RWPE1 (cell line): ENCODE measurements around the gene ROS1.

ENCODE experiments used
- CTCF ChIA-PET: fragments of 350-600 bp; sonication (Branson Sonifier 250); formaldehyde crosslinking; extraction: SDS; loops from one replicate; lab custom pipeline; 2021; lab: Yijun Ruan, JAX
- POLR2A ChIA-PET: fragments of 400-600 bp; formaldehyde crosslinking; extraction: SDS; loops from one replicate; lab custom pipeline; 2020; ENCODE audit warnings: antibody characterized with exemption; ENCODE audit not compliant: low non-redundant PET; lab: Yijun Ruan, JAX
- DNase-seq: peaks from one replicate; pipeline ENCODE4 v3.0.0; 2012; ENCODE audit warnings: low spot score
- H3K27ac ChIP-seq: fragments of 450-650 bp; 2 replicates; pipeline ENCODE4 v1.5.1; 2017
- TF ChIP-seq, protein P1 (sequence below): fragments of 450-650 bp; conservative IDR thresholded peaks from 2 replicates; pipeline ENCODE4 v1.5.1; 2017; ENCODE audit warnings: low read depth, mild to moderate bottlenecking

The ROS1 gene

DNA sequence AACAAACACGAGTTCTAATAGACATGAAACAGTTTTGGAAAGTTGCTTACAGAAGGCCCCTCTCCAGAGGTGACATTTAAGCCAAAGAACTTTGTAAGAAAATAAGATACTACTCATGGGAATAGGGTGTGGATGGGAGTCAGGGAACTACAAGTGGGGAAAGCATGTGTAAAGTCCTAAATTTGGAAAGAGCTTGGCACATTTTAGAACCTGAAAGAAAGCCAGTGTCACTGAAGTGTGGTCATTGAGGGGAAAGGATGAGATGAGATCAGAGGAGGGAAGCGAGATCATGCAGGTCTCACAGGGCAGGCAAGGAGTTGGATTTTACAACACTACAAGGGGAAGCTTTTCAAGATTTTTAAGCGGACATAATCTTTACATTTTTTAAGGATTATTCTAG is 122.4 kb downstream of the ROS1 start:
- ChIA-PET POLR2A (no interaction called here), CTCF (no interaction called here)
- no peak for DNase-seq
- TF ChIP-seq, protein P1, sequence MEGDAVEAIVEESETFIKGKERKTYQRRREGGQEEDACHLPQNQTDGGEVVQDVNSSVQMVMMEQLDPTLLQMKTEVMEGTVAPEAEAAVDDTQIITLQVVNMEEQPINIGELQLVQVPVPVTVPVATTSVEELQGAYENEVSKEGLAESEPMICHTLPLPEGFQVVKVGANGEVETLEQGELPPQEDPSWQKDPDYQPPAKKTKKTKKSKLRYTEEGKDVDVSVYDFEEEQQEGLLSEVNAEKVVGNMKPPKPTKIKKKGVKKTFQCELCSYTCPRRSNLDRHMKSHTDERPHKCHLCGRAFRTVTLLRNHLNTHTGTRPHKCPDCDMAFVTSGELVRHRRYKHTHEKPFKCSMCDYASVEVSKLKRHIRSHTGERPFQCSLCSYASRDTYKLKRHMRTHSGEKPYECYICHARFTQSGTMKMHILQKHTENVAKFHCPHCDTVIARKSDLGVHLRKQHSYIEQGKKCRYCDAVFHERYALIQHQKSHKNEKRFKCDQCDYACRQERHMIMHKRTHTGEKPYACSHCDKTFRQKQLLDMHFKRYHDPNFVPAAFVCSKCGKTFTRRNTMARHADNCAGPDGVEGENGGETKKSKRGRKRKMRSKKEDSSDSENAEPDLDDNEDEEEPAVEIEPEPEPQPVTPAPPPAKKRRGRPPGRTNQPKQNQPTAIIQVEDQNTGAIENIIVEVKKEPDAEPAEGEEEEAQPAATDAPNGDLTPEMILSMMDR, result no peak
- H3K27ac ChIP-seq, result no peak overlapping the region

DNA sequence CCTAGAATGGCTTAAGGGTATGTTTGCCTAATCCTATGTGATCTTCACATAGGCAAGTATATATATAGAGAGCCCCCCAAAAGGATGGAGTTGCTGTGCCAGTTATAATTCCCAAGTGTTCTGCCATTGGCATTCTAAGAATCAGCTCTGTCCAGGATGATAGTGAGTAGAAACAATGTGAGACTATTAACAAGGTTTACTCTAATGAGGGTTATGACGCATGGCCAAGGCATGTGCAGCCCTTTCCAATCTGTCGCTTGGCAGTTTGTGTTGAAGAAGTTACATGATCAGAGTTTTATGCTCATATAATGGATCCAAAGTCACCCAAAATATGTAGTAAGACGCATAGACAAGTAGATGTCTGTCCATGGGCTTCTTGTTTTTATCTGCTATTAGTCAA is 126.8 kb downstream of the ROS1 start:
- ChIA-PET CTCF (no interaction called here), POLR2A (no interaction called here)
- TF ChIP-seq, protein P1, result no peak
- no peak for DNase-seq
- no peak overlapping the region for H3K27ac ChIP-seq

DNA sequence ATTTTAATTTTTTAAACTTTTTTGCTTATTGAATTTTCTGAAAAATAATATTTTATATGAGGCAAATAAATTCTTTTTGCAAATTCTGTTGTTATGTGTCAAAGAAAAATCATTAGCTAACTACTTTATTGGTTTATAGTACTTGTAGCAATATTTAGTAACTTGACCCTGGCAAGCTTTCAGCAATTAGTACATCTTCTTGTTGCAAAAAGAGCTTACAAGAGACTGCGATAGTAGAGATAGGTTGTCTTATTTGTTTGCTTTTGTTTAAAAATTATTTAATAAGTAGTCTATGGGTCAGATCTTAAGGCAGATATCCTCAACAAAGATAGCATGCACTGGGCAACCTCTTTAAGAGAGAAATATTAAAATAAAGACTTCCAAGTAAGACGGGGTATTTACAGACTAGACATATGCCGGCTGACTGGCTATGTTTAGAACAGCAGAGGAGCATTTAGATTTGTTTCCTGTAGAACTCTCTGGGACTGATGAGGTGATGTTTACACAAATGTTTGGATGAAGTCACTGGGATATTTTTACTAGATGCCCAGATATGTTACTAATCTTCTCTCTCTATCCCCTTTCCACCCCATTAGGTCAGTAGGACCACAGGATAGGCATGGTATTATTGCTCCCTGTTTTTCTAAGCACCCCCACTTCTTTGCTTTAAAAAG is 135.4 kb downstream of the ROS1 start:
- TF ChIP-seq, protein P1, result no peak
- ChIA-PET POLR2A (no interaction called here), CTCF (no interaction called here)
- DNase-seq, result no peak
- H3K27ac ChIP-seq, result no peak overlapping the region

DNA sequence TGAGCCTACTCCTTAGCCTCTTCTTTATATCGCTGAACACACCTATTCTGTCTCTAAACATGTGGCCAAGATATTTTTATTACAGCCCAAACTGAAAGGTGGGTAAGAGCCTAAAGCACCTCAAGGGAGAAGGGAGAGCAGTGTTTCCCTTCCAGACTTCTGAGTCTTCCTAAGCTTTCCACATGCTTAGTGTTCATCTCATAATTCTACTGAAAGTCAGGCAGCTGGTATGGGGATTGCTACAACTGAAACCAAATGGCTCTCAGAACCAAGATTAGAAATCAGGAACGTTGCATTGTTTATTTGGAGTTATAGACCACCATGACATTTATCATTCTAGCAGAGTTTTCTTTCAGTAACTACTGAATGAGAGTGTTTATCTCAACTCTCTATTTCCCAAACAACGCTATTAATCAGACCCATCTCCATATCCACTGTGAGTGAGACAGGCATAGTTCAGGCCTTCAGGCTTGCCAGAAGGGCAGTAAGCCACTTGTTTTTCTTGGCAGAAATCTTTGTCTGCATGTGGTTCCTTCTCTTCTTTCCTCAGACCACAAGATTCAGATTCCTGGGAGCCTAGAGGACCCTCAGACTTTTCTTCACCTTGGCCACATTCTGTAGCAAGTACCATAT is 137.5 kb downstream of the ROS1 start:
- ChIA-PET POLR2A (no interaction called here), CTCF (no interaction called here)
- H3K27ac ChIP-seq, result no peak overlapping the region
- no peak for DNase-seq
- TF ChIP-seq, protein P1, result no peak

DNA sequence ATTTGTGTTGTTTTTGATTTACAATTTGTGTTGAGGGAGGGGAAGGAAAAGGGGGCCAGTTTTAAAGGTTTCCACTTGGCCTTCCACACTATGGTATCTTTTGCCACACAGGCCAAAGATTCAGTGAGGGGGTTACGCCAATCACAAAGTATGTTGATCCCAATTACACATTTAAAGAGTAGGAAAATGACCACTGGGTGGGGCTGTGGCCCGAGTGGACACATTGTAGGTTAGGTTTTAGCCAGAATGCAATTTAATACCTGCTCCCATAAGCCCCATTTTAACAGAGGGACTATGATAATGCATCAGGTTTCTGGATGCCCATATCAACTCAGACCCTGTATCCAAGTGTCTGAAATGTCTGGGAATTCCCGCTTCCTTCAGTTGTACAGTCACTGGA is 144.8 kb downstream of the ROS1 start:
- POLR2A ChIA-PET, result no interaction called here
- TF ChIP-seq, protein P1, result peak; percentile 17; the same call in 1 of the 2 replicates
- DNase-seq, result no peak
- CTCF ChIA-PET, result interaction anchor here (0.7 kb wide), 1 partner anchor 10 kb away, joined by 3 read pairs; no protein-coding TSS in a partner anchor
- H3K27ac ChIP-seq, result no peak overlapping the region

DNA sequence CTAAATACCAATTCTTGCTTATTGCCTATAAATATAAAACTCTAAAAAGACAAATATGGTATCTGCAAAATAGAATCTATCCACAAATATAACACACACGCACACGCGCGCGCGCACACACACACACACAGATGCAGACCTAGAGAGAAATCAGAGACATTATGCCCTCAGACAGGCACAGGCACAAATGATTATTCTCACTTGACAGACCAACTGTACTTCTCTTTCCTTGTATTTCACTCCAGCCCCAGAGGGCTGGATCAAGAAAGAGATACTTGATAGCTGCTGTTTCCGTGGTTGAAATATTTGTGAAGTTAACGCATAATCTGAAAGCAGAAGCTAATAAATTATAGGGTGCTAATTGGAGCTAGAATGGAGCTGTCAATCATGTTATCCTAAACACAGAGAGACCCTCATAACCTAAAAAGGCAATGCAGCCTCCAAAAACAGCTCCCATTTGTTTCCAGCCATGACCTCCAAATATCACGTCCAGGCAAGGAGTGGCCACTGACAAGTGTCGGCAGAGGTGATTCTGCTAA is 148.9 kb downstream of the ROS1 start:
- no peak overlapping the region for H3K27ac ChIP-seq
- TF ChIP-seq, protein P1, result no peak
- no peak for DNase-seq
- ChIA-PET POLR2A (no interaction called here), CTCF (no interaction called here)
